ENCODE results near the gene HTRA3.

HTRA3 gene

DNA sequence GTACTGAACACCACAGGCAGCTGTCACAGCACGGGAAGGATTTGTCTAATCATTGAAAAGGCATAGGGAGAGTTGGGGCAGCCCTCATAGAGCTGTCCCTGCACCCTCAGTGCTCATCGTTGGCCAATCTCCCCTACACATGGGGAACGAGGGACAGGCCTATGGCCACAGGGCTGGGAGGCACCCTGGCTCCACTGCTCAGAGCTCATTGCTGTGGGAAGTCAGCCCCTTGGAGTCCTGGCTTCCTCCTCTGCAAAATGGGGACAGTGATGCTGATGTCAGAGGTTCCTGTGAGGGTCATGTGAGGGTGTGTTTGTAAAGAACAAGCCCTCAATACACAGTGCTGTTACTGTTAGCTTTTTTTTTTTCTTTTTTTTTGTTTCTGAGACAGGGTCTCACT is 19.3 kb upstream of the HTRA3 start:
- peak; percentile 78 to 90 for DNase-seq

DNA sequence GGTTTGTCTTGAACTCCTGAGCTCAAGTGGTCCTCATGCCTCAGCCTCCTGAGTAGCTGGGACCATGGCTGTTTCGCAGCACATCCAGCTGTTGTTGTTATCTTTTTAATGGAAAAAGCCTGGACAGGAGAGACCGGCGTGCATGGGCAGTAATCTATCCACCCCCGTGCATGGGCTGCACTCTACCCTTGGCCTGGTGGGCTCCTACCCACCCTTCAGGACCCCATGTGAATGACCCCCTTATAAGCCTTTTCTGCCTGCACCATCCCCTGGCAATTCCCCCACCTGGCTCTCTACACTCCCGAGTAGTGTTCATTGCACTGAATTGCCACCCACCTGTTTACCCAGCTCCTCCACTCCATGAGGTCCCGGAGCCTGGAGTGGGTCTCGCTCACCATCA is 18.9 kb upstream of the HTRA3 start:
- no peak for DNase-seq

DNA sequence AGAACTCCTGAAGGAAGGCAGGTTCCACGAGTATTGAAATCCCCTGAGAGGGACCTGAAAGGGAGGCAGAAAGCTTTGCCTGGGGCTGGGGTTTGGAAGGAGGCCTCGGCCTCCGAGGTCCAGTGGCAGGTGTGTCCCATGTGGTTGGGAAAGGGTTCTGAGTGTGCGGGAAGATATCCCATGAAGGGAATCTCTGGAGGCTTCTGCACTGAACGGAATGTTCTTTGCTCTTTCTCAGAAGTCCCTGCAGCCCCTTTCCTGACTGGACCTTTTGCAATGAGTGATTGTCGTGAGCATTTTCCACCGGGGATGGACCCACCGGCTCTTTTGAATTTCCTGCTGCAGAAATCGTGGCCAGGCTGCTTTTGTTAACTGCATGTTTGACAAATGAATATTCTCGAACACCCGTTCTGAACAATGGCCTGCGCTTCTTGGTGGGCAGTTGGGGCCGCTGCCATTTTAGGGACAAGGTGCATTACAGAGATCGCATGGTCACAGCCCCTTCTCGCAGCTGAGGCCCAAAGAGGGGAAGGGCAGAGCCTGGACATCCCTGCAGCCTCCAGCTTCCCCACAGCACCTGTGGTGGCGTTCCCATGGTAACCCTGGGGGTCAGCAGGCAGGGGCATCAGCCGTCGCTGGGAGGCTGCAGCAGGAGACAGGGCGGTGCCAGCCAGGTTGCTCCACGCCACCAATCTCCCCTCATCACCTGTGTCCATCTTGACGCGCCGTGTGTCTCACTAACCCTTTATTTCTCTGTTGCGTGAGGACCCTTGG is 18.3 kb upstream of the HTRA3 start:
- DNase-seq = no peak

GRCh38 chr4:8252301-8253173 is 17.0 kb upstream of the HTRA3 start:
- DNase-seq = no peak

DNA sequence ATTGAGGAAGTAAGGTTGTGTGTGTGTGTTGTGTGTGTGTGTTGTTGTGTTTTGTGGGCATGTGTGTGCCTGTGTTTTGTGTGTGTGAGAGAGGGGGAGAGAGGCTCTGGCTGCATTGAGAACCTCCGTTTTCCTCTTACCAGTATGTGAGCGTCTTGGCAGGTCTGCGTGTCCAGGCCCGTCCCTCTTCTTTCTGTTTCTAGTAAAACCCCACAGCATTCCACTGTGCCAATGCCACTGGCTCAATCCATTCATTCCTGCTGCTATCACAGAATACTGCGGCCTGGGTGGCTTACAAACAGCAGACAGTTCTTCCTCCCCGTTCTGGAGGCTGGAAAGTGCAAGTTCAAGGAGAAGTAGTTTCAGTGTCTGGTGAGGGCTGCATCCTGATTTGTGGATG is 15.5 kb upstream of the HTRA3 start:
- no peak for DNase-seq

GRCh38 chr4:8255698-8256441 is 13.7 kb upstream of the HTRA3 start:
- DNase-seq = no peak

DNA sequence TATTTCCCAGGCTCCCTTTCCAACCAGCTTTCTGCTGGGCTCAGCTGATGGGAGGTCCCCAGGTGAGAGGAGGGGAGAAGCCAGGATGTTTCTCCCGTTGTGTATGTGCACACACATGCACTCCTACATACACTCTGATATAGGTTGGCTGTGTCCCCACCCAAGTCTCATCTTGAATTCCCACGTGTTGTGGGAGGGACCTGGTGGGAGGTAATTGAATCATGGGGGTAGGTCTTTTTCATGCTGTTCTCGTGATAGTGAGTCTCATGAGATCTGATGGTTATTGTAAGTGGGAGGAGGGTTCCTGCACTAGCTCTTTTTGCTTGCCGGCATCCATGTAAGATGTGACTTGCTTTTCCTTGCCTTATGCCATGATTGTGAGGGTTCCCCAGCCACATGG is 11.7 kb upstream of the HTRA3 start:
- DNase-seq = no peak

- DNase-seq = peak in 1 of 2 donors; percentile 26
These were observed 10.9 kb upstream of the HTRA3 start for GRCh38 chr4:8258552-8259212.

- no peak for DNase-seq
These were observed 9.7 kb upstream of the HTRA3 start for GRCh38 chr4:8259743-8260430.

DNA sequence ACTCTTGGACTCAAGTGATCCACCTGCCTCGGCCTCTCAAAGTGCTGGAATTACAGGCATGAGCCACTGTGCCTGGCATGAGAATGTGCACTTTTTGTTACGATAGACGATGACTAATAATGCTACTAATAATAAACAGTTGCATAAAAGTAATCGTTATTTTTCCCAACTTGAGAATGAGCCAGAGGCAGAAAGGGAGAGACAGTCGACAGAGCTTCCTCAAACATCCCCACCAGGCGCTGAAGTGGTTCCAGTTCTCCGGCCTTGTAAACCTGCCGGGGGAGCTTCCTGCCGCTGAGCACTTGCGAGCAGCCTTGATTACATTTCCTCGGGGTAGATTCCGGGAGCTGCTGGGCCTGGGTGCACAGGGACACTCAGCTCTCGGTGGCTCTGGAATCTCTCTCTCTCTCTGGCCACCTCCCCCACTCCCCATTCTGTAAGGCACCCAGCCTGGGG is 8.9 kb upstream of the HTRA3 start:
- DNase-seq = peak; percentile 43 to 64

DNA sequence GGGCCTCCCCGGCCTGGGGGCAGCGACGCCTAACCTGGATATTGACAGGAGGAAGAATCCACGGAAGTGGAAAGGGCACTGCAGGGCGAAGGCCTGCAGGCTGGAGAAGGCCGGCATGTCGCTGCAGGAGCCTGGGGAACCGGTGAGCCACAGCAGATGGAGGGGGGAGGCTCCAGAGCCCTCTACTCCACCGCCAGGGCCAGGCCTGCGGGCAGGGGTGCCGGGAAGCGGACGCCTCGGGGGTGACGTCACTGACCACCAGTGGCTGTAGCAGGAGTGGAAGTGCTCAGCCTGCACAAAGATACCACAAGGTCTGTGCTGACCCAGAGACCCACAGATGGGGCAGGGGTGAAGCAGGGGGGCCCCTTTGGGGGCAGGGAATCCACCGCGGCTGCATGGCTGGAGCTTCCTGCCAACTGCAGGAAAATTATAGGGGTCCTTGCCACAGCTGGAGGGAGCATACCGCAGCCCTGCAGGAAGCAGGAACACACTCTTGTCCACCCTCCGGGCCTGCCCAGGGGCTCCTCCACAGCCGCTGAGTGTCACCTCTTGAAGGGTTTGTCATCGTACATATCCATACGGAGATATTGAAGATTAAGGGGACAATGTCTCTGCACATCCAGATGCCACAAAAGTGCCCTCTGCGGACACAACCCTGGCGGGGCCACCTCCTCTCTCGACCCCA is 7.6 kb upstream of the HTRA3 start:
- DNase-seq = peak in 1 of 2 donors; percentile 49

- DNase-seq = no peak
These were observed 6.8 kb upstream of the HTRA3 start for GRCh38 chr4:8262637-8263322.

GRCh38 chr4:8263397-8263796 is 6.2 kb upstream of the HTRA3 start:
- DNase-seq = no peak

DNA sequence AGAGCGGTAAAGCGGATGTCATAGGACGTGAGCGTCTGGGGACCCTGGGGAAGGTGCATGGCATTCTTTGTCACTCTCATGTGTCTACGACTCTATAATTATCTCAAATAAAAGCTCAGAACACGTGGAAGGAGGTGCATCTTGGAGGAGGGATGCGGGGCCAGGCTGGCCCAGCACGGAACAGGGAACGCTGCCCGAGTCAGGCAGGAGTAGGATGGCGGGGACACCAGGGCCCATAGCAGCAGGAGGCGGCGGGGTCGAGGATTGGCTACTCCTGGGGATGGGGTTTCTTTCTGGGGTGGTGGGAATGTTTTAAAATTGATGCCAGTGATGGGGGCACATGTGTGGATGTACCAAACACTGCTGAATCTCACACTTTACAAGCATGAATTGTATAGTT is 5.4 kb upstream of the HTRA3 start:
- DNase-seq = no peak

- no peak for DNase-seq
These were observed 4.2 kb upstream of the HTRA3 start for GRCh38 chr4:8265171-8265929.

GRCh38 chr4:8266088-8266487 is 3.5 kb upstream of the HTRA3 start:
- DNase-seq = no peak

DNA sequence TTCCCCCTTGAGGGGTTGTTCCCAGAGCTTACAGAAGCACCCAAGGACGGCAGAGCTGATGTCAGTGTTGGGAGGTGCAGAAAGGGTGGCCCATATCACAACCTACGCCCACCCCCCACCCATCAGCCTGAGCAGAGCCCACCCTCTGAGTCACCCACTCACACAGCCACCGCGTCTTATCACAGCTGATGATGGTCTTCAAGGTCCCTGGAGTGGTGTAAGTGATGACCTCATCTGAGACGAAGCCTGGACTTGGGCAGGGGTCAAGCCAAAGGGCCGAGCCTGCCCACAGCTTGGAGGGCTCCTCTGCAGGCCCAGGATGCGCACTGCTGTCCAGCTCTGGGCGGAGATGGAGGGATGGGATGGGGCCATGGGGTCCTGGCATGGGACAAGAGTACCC is 3.0 kb upstream of the HTRA3 start:
- no peak for DNase-seq

DNA sequence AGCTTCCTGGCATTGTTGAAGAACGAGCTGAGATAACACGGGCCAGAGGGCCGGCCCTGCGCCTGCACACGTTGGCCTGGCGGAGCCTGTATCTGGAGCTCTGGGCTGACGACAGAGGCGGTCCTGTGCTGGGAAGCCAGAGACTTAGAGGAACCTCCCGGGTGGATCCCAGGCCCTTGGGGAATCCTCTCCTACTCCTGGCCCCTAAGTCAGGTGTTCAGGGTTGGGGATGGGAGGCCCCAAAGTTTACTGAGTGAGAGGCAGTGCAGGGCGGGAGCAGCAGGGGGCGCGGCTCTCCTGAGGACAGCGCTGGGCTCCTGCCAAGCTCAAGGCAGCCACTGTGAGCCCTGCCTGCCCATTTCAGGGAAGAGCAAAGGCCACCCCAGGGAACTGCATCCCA is 2.5 kb upstream of the HTRA3 start:
- peak; percentile 52 to 75 for DNase-seq

- no peak for DNase-seq
These were observed 1.3 kb upstream of the HTRA3 start for GRCh38 chr4:8268211-8268610.
